Stimulated activated CD8-positive, alpha-beta memory T cell treated with anti-CD3 and anti-CD28 coated beads, Interleukin-7, amount 100 ng/mL, for 4 hours (primary cell): ENCODE results near the gene RPS24.
"Not testable (repeated sequence)": the region's sequence is repeated elsewhere in the genome, so short reads cannot be mapped to it uniquely, and the experiment has no call there.

ENCODE experiments used
- DNase-seq, 2 donors: peaks; one replicate each; pipeline ENCODE4 v3.0.0-alpha.2; 2020; ENCODE audit warnings: low read depth in 2 of 2

The RPS24 gene

GRCh38 chr10:78053211-78053868 is 19.7 kb downstream of the RPS24 start:
- no peak for DNase-seq

GRCh38 chr10:78058562-78058961 is 24.9 kb downstream of the RPS24 start:
- DNase-seq, result no peak

- no peak for DNase-seq
Measured at GRCh38 chr10:78059906-78060702, 26.4 kb downstream of the RPS24 start.

GRCh38 chr10:78062296-78062695 is 28.6 kb downstream of the RPS24 start:
- no peak for DNase-seq

GRCh38 chr10:78063236-78063635 is 29.6 kb downstream of the RPS24 start:
- no peak for DNase-seq

- not testable (repeated sequence) for DNase-seq
Measured at GRCh38 chr10:78064919-78065318, 31.3 kb downstream of the RPS24 start.

GRCh38 chr10:78065611-78066010 is 31.9 kb downstream of the RPS24 start:
- no peak for DNase-seq

GRCh38 chr10:78066012-78066411 is 32.3 kb downstream of the RPS24 start:
- DNase-seq, result no peak

- DNase-seq, result no peak
Measured at GRCh38 chr10:78066728-78067430, 33.2 kb downstream of the RPS24 start.

- no peak for DNase-seq
Measured at GRCh38 chr10:78069151-78069550, 35.5 kb downstream of the RPS24 start.

- not testable (repeated sequence) for DNase-seq
Measured at GRCh38 chr10:78070064-78070463, 36.4 kb downstream of the RPS24 start.

- DNase-seq, result no peak
Measured at GRCh38 chr10:78070726-78071125, 37.1 kb downstream of the RPS24 start.

GRCh38 chr10:78071140-78071856 is 37.6 kb downstream of the RPS24 start:
- no peak for DNase-seq

GRCh38 chr10:78071857-78072179 is 38.2 kb downstream of the RPS24 start:
- no peak for DNase-seq

- no peak for DNase-seq
Measured at GRCh38 chr10:78072504-78072903, 38.8 kb downstream of the RPS24 start.

- not testable (repeated sequence) for DNase-seq
Measured at GRCh38 chr10:78075806-78076205, 42.1 kb downstream of the RPS24 start.

GRCh38 chr10:78078539-78079330 is 45.1 kb downstream of the RPS24 start:
- no peak for DNase-seq

- no peak for DNase-seq
Measured at GRCh38 chr10:78079411-78079810, 45.7 kb downstream of the RPS24 start.

GRCh38 chr10:78081292-78081691 is 47.6 kb downstream of the RPS24 start:
- no peak for DNase-seq

- no peak for DNase-seq
Measured at GRCh38 chr10:78082636-78083035, 49.0 kb downstream of the RPS24 start.
